Naive B cell (primary cell): ENCODE data around the gene FAM184B. TPM values are rescaled to one million over a fixed set of nuclear protein-coding genes. Genes with fewer than 3 reads are reported as not detected.

Experiments used
- ATAC-seq, 2 donors: fragments of 150-1000 bp; cut with Tn5 transposase; 2 replicates each; pipeline ENCODE4 v1.10.0; 2021; ENCODE audit warnings: low read depth in 2 of 2, mild to moderate bottlenecking in 2 of 2, moderate library complexity in 2 of 2
- DNase-seq: peaks from one replicate; pipeline ENCODE4 v3.0.0; 2022
- H3K27ac Mint-ChIP-seq, 6 donors: one replicate each; pipeline ENCODE4 v1.8.0; 2020 to 2022; ENCODE audit warnings: mild to moderate bottlenecking in 6 of 6, mixed read lengths in 6 of 6, moderate library complexity in 5 of 6, inconsistent platforms in 2 of 6
- H3K27me3 Mint-ChIP-seq, 3 donors: one replicate each; pipeline ENCODE4 v1.8.0; 2021 to 2022; ENCODE audit warnings: mixed read lengths in 3 of 3, mild to moderate bottlenecking in 1 of 3
- H3K36me3 Mint-ChIP-seq, 2 donors: one replicate each; pipeline ENCODE4 v1.8.0; 2020 to 2022; ENCODE audit warnings: mixed read lengths in 2 of 2, inconsistent platforms in 1 of 2, mild to moderate bottlenecking in 1 of 2
- H3K4me1 Mint-ChIP-seq, 3 donors: one replicate each; pipeline ENCODE4 v1.8.0; 2020 to 2022; ENCODE audit warnings: mixed read lengths in 3 of 3, inconsistent platforms in 1 of 3, mild to moderate bottlenecking in 1 of 3, moderate library complexity in 1 of 3
- H3K4me3 Mint-ChIP-seq, 8 donors: one replicate each; pipeline ENCODE4 v1.8.0; 2020 to 2022; ENCODE audit warnings: mild to moderate bottlenecking in 8 of 8, mixed read lengths in 8 of 8, moderate library complexity in 8 of 8, inconsistent platforms in 2 of 8
- H3K9me3 Mint-ChIP-seq, 7 donors: one replicate each; pipeline ENCODE4 v1.8.0; 2020 to 2022; ENCODE audit warnings: mixed read lengths in 7 of 7, mild to moderate bottlenecking in 5 of 7, inconsistent platforms in 2 of 7, moderate library complexity in 1 of 7
- polyA plus RNA-seq, 6 donors: library from polyadenylated mRNA; unstranded; fragments of 300-500 nt; fragmentation: Illumina TruSeq; gene quantifications; one replicate each; pipeline ENCODE4 v1.2.3, GENCODE V29; 2021; ENCODE audit warnings: low read depth in 6 of 6

FAM184B gene
- polyA plus RNA-seq: not detected

GRCh38 chr4:17781300-17782287 is at the start of gene FAM184B:
Gene FAM184B, minus strand, starts transcription at chr4:17781621. Its CDS starts 322 bp downstream, at chr4:17781299.
- H3K27me3 Mint-ChIP-seq: peaks cover 28 to 38% (median 32%) of the 10 kb centered on the region in 3 donors
- peaks cover 4 to 11% (median 10%) of the 10 kb centered on the region in 3 donors for H3K4me1 Mint-ChIP-seq
- H3K36me3 Mint-ChIP-seq: peaks cover 5 to 8% of the 10 kb centered on the region in 2 donors
- H3K27ac Mint-ChIP-seq: peak within 1 kb of the TSS in 2 of 6 donors; percentile 64 to 81
- DNase-seq (no peak), ATAC-seq (no peak)
- peak within 1 kb of the TSS in 5 of 8 donors; percentile 10 to 65 (median 37) for H3K4me3 Mint-ChIP-seq
- peaks cover 0 to 6% (median 0%) of the 10 kb centered on the region in 7 donors for H3K9me3 Mint-ChIP-seq

- H3K36me3 Mint-ChIP-seq: no peaks in the 10 kb centered on the region
- H3K9me3 Mint-ChIP-seq: no peaks in the 10 kb centered on the region
- H3K4me3 Mint-ChIP-seq: no peak overlapping the region
- peak overlapping the region in 1 of 6 donors; percentile 54 for H3K27ac Mint-ChIP-seq
- DNase-seq (no peak), ATAC-seq (no peak)
- no peaks in the 10 kb centered on the region for H3K27me3 Mint-ChIP-seq
- H3K4me1 Mint-ChIP-seq: no peaks in the 10 kb centered on the region
Observed at GRCh38 chr4:17823871-17824669, 42.6 kb upstream of the FAM184B start.

- no peaks in the 10 kb centered on the region for H3K9me3 Mint-ChIP-seq
- no peaks in the 10 kb centered on the region for H3K36me3 Mint-ChIP-seq
- H3K4me3 Mint-ChIP-seq: no peak overlapping the region
- peaks cover 0 to under 1% (median 0%) of the 10 kb centered on the region in 3 donors for H3K4me1 Mint-ChIP-seq
- no peak overlapping the region for H3K27ac Mint-ChIP-seq
- peak; percentile 34 for DNase-seq
- H3K27me3 Mint-ChIP-seq: no peaks in the 10 kb centered on the region
- ATAC-seq: peak; percentile 64 to 82
Observed at GRCh38 chr4:17817027-17817426, 35.6 kb upstream of the FAM184B start.

GRCh38 chr4:17816142-17816541 is 34.7 kb upstream of the FAM184B start:
- DNase-seq (no peak), ATAC-seq (no peak)
- no peaks in the 10 kb centered on the region for H3K27me3 Mint-ChIP-seq
- no peaks in the 10 kb centered on the region for H3K9me3 Mint-ChIP-seq
- H3K36me3 Mint-ChIP-seq: no peaks in the 10 kb centered on the region
- peaks cover 4 to 9% (median 6%) of the 10 kb centered on the region in 3 donors for H3K4me1 Mint-ChIP-seq
- H3K27ac Mint-ChIP-seq: no peak overlapping the region
- H3K4me3 Mint-ChIP-seq: no peak overlapping the region

- ATAC-seq: no peak
- Mint-ChIP-seq H3K27me3 (no peaks in the 10 kb centered on the region), H3K9me3 (no peaks in the 10 kb centered on the region), H3K4me3 (no peak overlapping the region), H3K27ac (peak overlapping the region in 1 of 6 donors; percentile 69), H3K4me1 (peaks cover 21 to 25% (median 24%) of the 10 kb centered on the region in 3 donors), H3K36me3 (no peaks in the 10 kb centered on the region)
- no peak for DNase-seq
Observed at GRCh38 chr4:17814140-17814539, 32.7 kb upstream of the FAM184B start.

- Mint-ChIP-seq H3K27ac (peak overlapping the region in 1 of 6 donors; percentile 28), H3K4me1 (peaks cover 27 to 37% (median 34%) of the 10 kb centered on the region in 3 donors), H3K36me3 (peaks cover 0 to 5% of the 10 kb centered on the region in 2 donors), H3K9me3 (no peaks in the 10 kb centered on the region), H3K4me3 (peak overlapping the region in 1 of 8 donors; percentile 92), H3K27me3 (no peaks in the 10 kb centered on the region)
- ATAC-seq (no peak), DNase-seq (no peak)
Observed at GRCh38 chr4:17812801-17813200, 31.4 kb upstream of the FAM184B start.

GRCh38 chr4:17812125-17812524 is 30.7 kb upstream of the FAM184B start:
- DNase-seq: no peak
- H3K4me1 Mint-ChIP-seq: peaks cover 34 to 44% (median 40%) of the 10 kb centered on the region in 3 donors
- peak overlapping the region in 1 of 6 donors; percentile 2 for H3K27ac Mint-ChIP-seq
- H3K36me3 Mint-ChIP-seq: peaks cover 0 to 5% of the 10 kb centered on the region in 2 donors
- H3K9me3 Mint-ChIP-seq: no peaks in the 10 kb centered on the region
- no peak for ATAC-seq
- H3K4me3 Mint-ChIP-seq: peak overlapping the region in 4 of 8 donors; percentile 79 to 93 (median 92)
- H3K27me3 Mint-ChIP-seq: no peaks in the 10 kb centered on the region

GRCh38 chr4:17811078-17811603 is 29.7 kb upstream of the FAM184B start:
- Mint-ChIP-seq H3K9me3 (no peaks in the 10 kb centered on the region), H3K27me3 (no peaks in the 10 kb centered on the region), H3K4me3 (peak overlapping the region; percentile 90 to 100 (median 98)), H3K36me3 (peaks cover 0 to 5% of the 10 kb centered on the region in 2 donors), H3K4me1 (peaks cover 41 to 54% (median 50%) of the 10 kb centered on the region in 3 donors), H3K27ac (peak overlapping the region in 4 of 6 donors; percentile 96 to 100 (median 100))
- DNase-seq: peak; percentile 15
- peak; percentile 4 to 6 for ATAC-seq

- peaks cover 0 to 5% of the 10 kb centered on the region in 2 donors for H3K36me3 Mint-ChIP-seq
- peak within 1 kb of the TSS; percentile 96 to 100 (median 99) for H3K27ac Mint-ChIP-seq
- peak within 1 kb of the TSS; percentile 90 to 100 (median 98) for H3K4me3 Mint-ChIP-seq
- no peaks in the 10 kb centered on the region for H3K27me3 Mint-ChIP-seq
- peaks cover 41 to 61% (median 56%) of the 10 kb centered on the region in 3 donors for H3K4me1 Mint-ChIP-seq
- ATAC-seq (peak; percentile 85 to 89), DNase-seq (peak; percentile 99)
- no peaks in the 10 kb centered on the region for H3K9me3 Mint-ChIP-seq
Observed at GRCh38 chr4:17810260-17811077, 29.0 kb upstream of the FAM184B start, which contains the start of the genes DCAF16 and NCAPG. Gene DCAF16, minus strand, starts transcription at chr4:17810757. Its CDS starts 6,616 bp downstream, at chr4:17804141. Gene NCAPG, plus strand, starts transcription at chr4:17810979. Its CDS starts 99 bp downstream, at chr4:17811078.

- Mint-ChIP-seq H3K4me3 (peak overlapping the region; percentile 90 to 100 (median 98)), H3K4me1 (peaks cover 41 to 61% (median 60%) of the 10 kb centered on the region in 3 donors), H3K36me3 (peaks cover 0 to 5% of the 10 kb centered on the region in 2 donors), H3K9me3 (no peaks in the 10 kb centered on the region), H3K27me3 (no peaks in the 10 kb centered on the region), H3K27ac (peak overlapping the region; percentile 96 to 100 (median 99))
- DNase-seq (no peak), ATAC-seq (no peak)
Observed at GRCh38 chr4:17809667-17810066, 28.2 kb upstream of the FAM184B start.

GRCh38 chr4:17807446-17807845 is 26.0 kb upstream of the FAM184B start:
- H3K27me3 Mint-ChIP-seq: no peaks in the 10 kb centered on the region
- H3K4me1 Mint-ChIP-seq: peaks cover 41 to 68% (median 60%) of the 10 kb centered on the region in 3 donors
- DNase-seq (no peak), ATAC-seq (no peak)
- H3K27ac Mint-ChIP-seq: peak overlapping the region in 2 of 6 donors; percentile 3 to 96
- peaks cover 0 to 19% of the 10 kb centered on the region in 2 donors for H3K36me3 Mint-ChIP-seq
- H3K9me3 Mint-ChIP-seq: no peaks in the 10 kb centered on the region
- H3K4me3 Mint-ChIP-seq: peak overlapping the region in 5 of 8 donors; percentile 0 to 93 (median 49)

GRCh38 chr4:17805580-17806155 is 24.2 kb upstream of the FAM184B start:
- ATAC-seq (no peak), DNase-seq (no peak)
- Mint-ChIP-seq H3K4me1 (peaks cover 34 to 60% (median 52%) of the 10 kb centered on the region in 3 donors), H3K4me3 (peak overlapping the region in 1 of 8 donors; percentile 18), H3K36me3 (peaks cover 0 to 23% of the 10 kb centered on the region in 2 donors), H3K9me3 (no peaks in the 10 kb centered on the region), H3K27me3 (no peaks in the 10 kb centered on the region), H3K27ac (peak overlapping the region in 3 of 6 donors; percentile 19 to 56 (median 27))
